Activated naive CD8-positive, alpha-beta T cell treated with anti-CD3 and anti-CD28 coated beads, Interleukin-2, amount 10 ng/mL, durations not matched to agents 7 days and 5 days (primary cell): ENCODE results near the gene EEPD1. TPM values are rescaled to one million over a fixed set of nuclear protein-coding genes. Genes with fewer than 3 reads are reported as not detected.
"Not testable (repeated sequence)": the region's sequence is repeated elsewhere in the genome, so short reads cannot be mapped to it uniquely, and the experiment has no call there.

ENCODE experiments used
- ATAC-seq: fragments of 150-1000 bp; cut with Tn5 transposase; one replicate; pipeline ENCODE4 v1.10.0; 2021; ENCODE audit warnings: low read depth, moderate library complexity
- POLR2A ChIA-PET: fragments of 350-600 bp; sonication (Branson Sonifier 250); formaldehyde crosslinking; loops from one replicate; lab custom pipeline; 2021; ENCODE audit warnings: antibody characterized with exemption; lab: Charles Lee
- DNase-seq: peaks from one replicate; pipeline ENCODE4 v3.0.0; 2021
- H3K27ac Mint-ChIP-seq: one replicate; pipeline ENCODE4 v1.8.0; 2022; ENCODE audit warnings: mild to moderate bottlenecking, mixed read lengths
- H3K27me3 Mint-ChIP-seq: one replicate; pipeline ENCODE4 v1.8.0; 2022; ENCODE audit warnings: mild to moderate bottlenecking, moderate library complexity, mixed read lengths
- H3K36me3 Mint-ChIP-seq: one replicate; pipeline ENCODE4 v1.8.0; 2021; ENCODE audit warnings: mild to moderate bottlenecking, mixed read lengths
- H3K4me1 Mint-ChIP-seq: one replicate; pipeline ENCODE4 v1.8.0; 2021; ENCODE audit warnings: mixed read lengths
- H3K4me3 Mint-ChIP-seq: one replicate; pipeline ENCODE4 v1.8.0; 2022; ENCODE audit warnings: mild to moderate bottlenecking, moderate library complexity, mixed read lengths
- H3K9me3 Mint-ChIP-seq: one replicate; pipeline ENCODE4 v1.8.0; 2021; ENCODE audit warnings: mixed read lengths
- total RNA-seq, 2 experiments: library from RNA; stranded (reverse); gene quantifications; one replicate each; pipeline ENCODE4 v1.2.3, GENCODE V29; 2021

EEPD1 gene
- total RNA-seq, 2 experiments from 2014 or later, result 2.0 to 2.3 TPM

DNA sequence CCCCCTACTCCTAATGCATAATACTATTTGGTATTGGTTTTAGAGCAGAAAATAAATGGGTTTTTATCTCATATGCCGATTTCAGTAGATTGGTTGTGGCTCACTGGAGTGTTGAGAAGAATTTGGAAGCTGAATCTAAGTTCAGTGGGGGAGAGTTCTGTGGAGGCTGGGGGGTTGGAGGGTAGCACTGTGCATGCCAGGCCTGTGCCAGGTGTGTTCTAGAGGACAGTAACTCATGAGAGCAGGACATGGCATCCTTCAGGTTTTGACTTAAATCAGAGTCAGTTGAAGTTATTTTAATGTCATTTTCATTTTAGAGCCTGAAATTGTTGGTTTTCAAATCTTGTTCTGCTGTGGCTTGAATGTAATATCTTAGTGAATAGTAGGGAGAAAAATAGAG is 79.5 kb downstream of the EEPD1 start:
- POLR2A ChIA-PET, result no interaction called here
- Mint-ChIP-seq H3K4me3 (no peak overlapping the region), H3K27ac (no peak overlapping the region), H3K9me3 (no peaks in the 10 kb centered on the region), H3K27me3 (no peaks in the 10 kb centered on the region), H3K36me3 (no peaks in the 10 kb centered on the region), H3K4me1 (no peaks in the 10 kb centered on the region)
- DNase-seq (no peak), ATAC-seq (no peak)

GRCh38 chr7:36232971-36233550 is 80.0 kb downstream of the EEPD1 start:
- Mint-ChIP-seq H3K27me3 (no peaks in the 10 kb centered on the region), H3K4me1 (no peaks in the 10 kb centered on the region), H3K27ac (no peak overlapping the region), H3K36me3 (no peaks in the 10 kb centered on the region), H3K4me3 (no peak overlapping the region), H3K9me3 (no peaks in the 10 kb centered on the region)
- POLR2A ChIA-PET, result no interaction called here
- DNase-seq, result no peak
- ATAC-seq, result no peak

GRCh38 chr7:36236073-36236472 is 83.0 kb downstream of the EEPD1 start:
- no peaks in the 10 kb centered on the region for H3K27me3 Mint-ChIP-seq
- H3K27ac Mint-ChIP-seq, result no peak overlapping the region
- H3K4me3 Mint-ChIP-seq, result no peak overlapping the region
- DNase-seq, result no peak
- POLR2A ChIA-PET, result no interaction called here
- ATAC-seq, result no peak
- H3K9me3 Mint-ChIP-seq, result no peaks in the 10 kb centered on the region
- H3K4me1 Mint-ChIP-seq, result no peaks in the 10 kb centered on the region
- H3K36me3 Mint-ChIP-seq, result no peaks in the 10 kb centered on the region

DNA sequence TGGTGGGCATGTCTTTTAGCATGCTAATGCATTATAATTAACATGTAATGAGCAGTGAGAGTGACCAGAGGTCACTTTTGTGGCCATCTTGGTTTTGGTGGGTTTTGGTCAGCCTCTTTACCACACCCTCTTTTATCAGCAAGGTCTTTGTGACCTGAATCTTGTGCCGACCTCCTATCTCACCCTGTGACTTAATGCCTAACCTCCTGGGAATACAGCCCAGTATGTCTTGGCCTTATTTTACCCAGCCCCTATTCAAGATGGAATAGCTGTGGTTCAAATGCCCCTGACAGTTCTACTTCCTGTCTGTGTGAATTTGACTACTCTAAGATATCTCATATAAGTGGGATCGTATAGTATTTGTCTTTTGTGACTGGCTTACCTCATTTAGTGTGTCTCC is 85.1 kb downstream of the EEPD1 start:
- POLR2A ChIA-PET, result no interaction called here
- no peaks in the 10 kb centered on the region for H3K4me1 Mint-ChIP-seq
- H3K27me3 Mint-ChIP-seq, result no peaks in the 10 kb centered on the region
- no peak overlapping the region for H3K4me3 Mint-ChIP-seq
- H3K9me3 Mint-ChIP-seq, result no peaks in the 10 kb centered on the region
- ATAC-seq (no peak), DNase-seq (no peak)
- H3K36me3 Mint-ChIP-seq, result no peaks in the 10 kb centered on the region
- no peak overlapping the region for H3K27ac Mint-ChIP-seq

DNA sequence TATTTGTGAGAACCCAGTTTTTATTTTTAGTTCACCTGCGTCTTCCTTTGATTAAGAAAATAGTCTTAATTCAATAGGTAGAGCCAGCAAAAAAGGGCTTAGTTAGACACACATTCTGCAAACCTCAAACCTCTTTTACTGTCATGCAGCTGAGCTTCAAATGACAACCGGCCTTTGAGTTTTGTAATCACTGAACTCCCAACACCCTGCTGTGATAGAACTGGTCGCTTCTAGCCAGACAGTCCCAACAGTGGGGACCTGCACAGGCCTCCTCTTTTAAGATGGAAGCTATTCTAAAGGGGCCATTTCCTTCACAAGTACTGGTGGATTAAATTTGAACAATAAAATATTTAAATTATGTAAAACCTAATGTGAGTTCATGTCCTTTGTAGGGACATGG is 90.3 kb downstream of the EEPD1 start:
- not testable (repeated sequence) for H3K4me3 Mint-ChIP-seq, H3K4me1 Mint-ChIP-seq, H3K36me3 Mint-ChIP-seq, H3K9me3 Mint-ChIP-seq, ATAC-seq, DNase-seq, H3K27me3 Mint-ChIP-seq, H3K27ac Mint-ChIP-seq
- POLR2A ChIA-PET, result interaction anchor here (0.7 kb wide), 1 partner anchor 44 kb away, joined by 3 read pairs; no protein-coding TSS in a partner anchor

DNA sequence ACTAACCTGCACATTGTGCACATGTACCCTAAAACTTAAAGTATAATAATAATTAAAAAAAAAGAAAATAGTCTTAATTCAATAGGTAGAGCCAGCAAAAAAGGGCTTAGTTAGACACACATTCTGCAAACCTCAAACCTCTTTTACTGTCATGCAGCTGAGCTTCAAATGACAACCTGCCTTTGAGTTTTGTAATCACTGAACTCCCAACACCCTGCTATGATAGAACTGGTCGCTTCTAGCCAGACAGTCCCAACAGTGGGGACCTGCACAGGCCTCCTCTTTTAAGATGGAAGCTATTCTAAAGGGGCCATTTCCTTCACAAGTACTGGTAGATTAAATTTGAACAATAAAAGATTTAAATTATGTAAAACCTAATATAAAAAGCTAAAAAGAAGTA is 90.9 kb downstream of the EEPD1 start:
- H3K27ac Mint-ChIP-seq, DNase-seq, H3K4me1 Mint-ChIP-seq, H3K27me3 Mint-ChIP-seq, H3K9me3 Mint-ChIP-seq, POLR2A ChIA-PET, H3K4me3 Mint-ChIP-seq, H3K36me3 Mint-ChIP-seq, ATAC-seq: not testable (repeated sequence)

GRCh38 chr7:36244429-36244828 is 91.4 kb downstream of the EEPD1 start:
- no peaks in the 10 kb centered on the region for H3K4me1 Mint-ChIP-seq
- POLR2A ChIA-PET, result interaction anchor here (0.7 kb wide), 1 partner anchor 21 kb away, joined by 5 read pairs; no protein-coding TSS in a partner anchor
- no peak overlapping the region for H3K4me3 Mint-ChIP-seq
- no peaks in the 10 kb centered on the region for H3K9me3 Mint-ChIP-seq
- H3K27me3 Mint-ChIP-seq, result no peaks in the 10 kb centered on the region
- ATAC-seq (no peak), DNase-seq (no peak)
- H3K36me3 Mint-ChIP-seq, result no peaks in the 10 kb centered on the region
- H3K27ac Mint-ChIP-seq, result no peak overlapping the region

DNA sequence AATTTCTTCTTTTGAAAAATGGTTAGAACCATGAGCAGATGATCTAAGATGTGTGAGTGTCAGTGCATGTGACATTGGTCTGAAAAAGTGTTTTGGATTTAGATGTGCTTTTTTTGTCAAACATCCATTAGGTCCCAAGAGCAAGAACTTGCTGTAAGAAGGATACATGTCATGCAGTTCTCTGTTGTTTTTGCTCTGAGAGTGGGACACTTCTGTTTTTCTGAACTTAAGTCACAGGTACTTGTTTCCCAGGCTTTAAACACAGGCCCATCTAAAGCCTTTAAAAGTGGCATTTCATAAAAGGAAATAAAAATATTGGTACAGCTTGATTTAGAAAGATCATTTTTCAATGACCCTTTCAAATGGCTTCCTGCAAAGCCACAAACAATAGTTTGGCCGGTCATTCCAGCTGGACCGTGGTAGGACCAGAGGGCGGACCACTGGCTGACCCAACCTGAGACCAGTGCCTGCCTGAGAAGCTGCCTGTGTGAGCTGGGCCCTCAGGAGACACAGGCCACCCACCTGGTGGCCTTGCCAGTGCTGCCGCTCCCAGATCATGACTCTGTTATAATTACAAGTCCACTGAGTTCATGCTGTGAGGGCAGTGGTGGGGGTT is 92.7 kb downstream of the EEPD1 start:
- H3K9me3 Mint-ChIP-seq, result no peaks in the 10 kb centered on the region
- H3K36me3 Mint-ChIP-seq, result no peaks in the 10 kb centered on the region
- ATAC-seq, result no peak
- H3K4me1 Mint-ChIP-seq, result no peaks in the 10 kb centered on the region
- H3K27ac Mint-ChIP-seq, result no peak overlapping the region
- no peak for DNase-seq
- H3K4me3 Mint-ChIP-seq, result no peak overlapping the region
- H3K27me3 Mint-ChIP-seq, result no peaks in the 10 kb centered on the region
- POLR2A ChIA-PET, result no interaction called here

- H3K27ac Mint-ChIP-seq, result no peak overlapping the region
- DNase-seq (no peak), ATAC-seq (no peak)
- H3K9me3 Mint-ChIP-seq, result peaks cover under 1% of the 10 kb centered on the region
- H3K36me3 Mint-ChIP-seq, result no peaks in the 10 kb centered on the region
- H3K4me3 Mint-ChIP-seq, result no peak overlapping the region
- H3K27me3 Mint-ChIP-seq, result no peaks in the 10 kb centered on the region
- POLR2A ChIA-PET, result no interaction called here
- H3K4me1 Mint-ChIP-seq, result no peaks in the 10 kb centered on the region
These were observed 96.0 kb downstream of the EEPD1 start for GRCh38 chr7:36249091-36249490.

GRCh38 chr7:36253699-36254098 is 100.6 kb downstream of the EEPD1 start:
- DNase-seq (no peak), ATAC-seq (no peak)
- no peak overlapping the region for H3K27ac Mint-ChIP-seq
- POLR2A ChIA-PET, result no interaction called here
- no peak overlapping the region for H3K4me3 Mint-ChIP-seq
- H3K9me3 Mint-ChIP-seq, result peaks cover 15% of the 10 kb centered on the region
- H3K27me3 Mint-ChIP-seq, result no peaks in the 10 kb centered on the region
- H3K36me3 Mint-ChIP-seq, result no peaks in the 10 kb centered on the region
- H3K4me1 Mint-ChIP-seq, result no peaks in the 10 kb centered on the region

DNA sequence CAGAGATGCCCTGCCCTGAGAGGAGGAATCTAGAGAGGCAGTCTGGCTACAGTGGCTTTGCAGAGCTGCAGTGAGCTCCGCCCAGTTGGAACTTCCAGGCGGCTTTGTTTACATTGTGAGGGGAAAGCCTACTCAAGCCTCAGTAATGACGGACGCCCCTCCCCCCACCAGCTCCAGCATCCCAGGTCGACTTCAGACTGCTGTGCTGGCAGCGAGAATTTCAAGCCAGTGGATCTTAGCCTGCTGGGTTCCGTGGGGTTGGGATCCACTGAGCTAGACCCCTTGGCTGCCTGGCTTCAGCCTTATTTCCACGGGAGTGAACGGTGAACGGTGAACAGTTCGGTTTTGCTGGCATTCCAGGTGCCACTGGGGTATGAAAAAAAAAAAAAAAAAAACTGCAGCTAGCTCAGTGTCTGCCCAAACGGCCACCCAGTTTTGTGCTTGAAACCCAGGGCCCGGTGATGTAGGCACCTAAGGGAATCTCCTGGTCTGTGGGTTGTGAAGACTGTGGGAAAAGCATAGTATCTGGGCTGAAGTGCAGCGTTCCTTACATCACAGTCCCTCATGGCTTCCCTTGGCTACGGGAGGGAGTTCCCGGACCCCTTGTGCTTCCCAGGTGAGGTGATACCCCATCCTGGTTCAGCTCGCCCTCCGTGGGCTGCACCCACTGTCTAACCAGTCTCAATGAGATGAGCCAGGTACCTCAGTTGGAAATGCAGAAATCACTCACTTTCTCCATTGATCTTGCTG is 105.6 kb downstream of the EEPD1 start:
- POLR2A ChIA-PET, ATAC-seq, H3K4me3 Mint-ChIP-seq, H3K36me3 Mint-ChIP-seq, H3K27ac Mint-ChIP-seq, H3K27me3 Mint-ChIP-seq, H3K4me1 Mint-ChIP-seq, DNase-seq: not testable (repeated sequence)
- peaks cover 15% of the 10 kb centered on the region for H3K9me3 Mint-ChIP-seq

GRCh38 chr7:36260481-36260880 is 107.4 kb downstream of the EEPD1 start:
- no peak overlapping the region for H3K4me3 Mint-ChIP-seq
- H3K36me3 Mint-ChIP-seq, result no peaks in the 10 kb centered on the region
- no peaks in the 10 kb centered on the region for H3K27me3 Mint-ChIP-seq
- POLR2A ChIA-PET, result no interaction called here
- peaks cover 10% of the 10 kb centered on the region for H3K9me3 Mint-ChIP-seq
- DNase-seq (no peak), ATAC-seq (no peak)
- peaks cover 5% of the 10 kb centered on the region for H3K4me1 Mint-ChIP-seq
- H3K27ac Mint-ChIP-seq, result no peak overlapping the region

GRCh38 chr7:36261019-36261754 is 108.1 kb downstream of the EEPD1 start:
- ATAC-seq (no peak), DNase-seq (no peak)
- Mint-ChIP-seq H3K4me3 (no peak overlapping the region), H3K9me3 (peaks cover 3% of the 10 kb centered on the region), H3K27ac (no peak overlapping the region), H3K4me1 (peaks cover 5% of the 10 kb centered on the region), H3K36me3 (no peaks in the 10 kb centered on the region), H3K27me3 (no peaks in the 10 kb centered on the region)
- POLR2A ChIA-PET, result no interaction called here
